T follicular helper cell (primary cell): Measurements from ENCODE around the gene APBA1.

ENCODE experiments used
- DNase-seq: peaks from one replicate; pipeline ENCODE4 v3.0.0-alpha.2; 2020; ENCODE audit warnings: low read depth

The APBA1 gene

DNA sequence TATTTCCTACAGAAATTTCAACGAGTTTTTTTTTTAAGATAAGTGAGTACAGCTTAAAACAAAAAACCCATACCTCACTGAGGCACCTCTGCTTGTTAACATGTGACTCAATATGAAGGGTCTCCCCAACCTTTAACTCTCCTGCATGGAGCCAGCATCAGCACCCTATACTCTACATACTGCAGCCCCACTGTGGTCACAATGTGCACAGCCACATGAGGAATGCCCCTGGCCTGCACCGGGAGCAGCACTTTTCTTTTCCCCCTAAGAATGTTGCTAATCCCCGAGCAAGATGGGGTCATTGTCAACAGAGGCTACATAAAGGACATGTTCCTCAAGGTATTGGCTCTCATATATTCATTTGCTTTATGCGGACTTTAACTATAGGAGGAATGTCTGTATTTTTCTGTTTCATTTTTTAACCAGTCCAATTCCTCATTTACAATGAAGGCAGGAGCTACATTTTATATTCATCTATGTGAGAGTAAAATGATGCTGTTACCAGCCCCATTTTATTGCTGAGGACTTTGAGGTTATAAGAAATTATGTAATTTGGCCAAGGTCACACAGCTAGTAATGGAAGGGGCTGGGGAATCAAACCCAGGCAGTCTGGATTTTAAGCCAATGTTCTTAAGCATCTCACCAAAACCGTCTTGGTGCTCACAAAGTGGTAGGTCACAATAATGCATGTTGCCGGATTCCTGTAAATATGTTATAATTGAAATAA lies 93.0 kb downstream of the APBA1 start:
- no peak for DNase-seq

DNA sequence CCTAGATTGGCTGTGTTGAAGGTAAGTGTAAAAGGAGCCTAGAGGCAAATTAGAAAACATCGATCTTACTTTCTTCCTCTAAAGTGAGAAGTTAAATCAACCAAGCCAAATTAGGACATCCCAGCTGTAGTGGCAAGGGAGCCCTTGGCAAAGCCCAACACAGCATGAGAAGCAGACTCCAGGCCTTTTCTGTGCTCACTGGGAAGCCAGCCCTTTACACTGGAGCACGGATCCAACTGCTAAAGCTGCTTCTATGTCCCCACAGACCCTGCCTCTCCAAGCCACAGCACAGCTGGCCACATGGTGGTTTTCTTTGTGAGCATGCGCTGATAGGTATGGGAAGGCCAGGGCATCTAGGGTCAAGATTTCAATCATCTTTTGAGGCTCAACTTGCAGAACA lies 94.1 kb downstream of the APBA1 start:
- DNase-seq, result no peak

DNA sequence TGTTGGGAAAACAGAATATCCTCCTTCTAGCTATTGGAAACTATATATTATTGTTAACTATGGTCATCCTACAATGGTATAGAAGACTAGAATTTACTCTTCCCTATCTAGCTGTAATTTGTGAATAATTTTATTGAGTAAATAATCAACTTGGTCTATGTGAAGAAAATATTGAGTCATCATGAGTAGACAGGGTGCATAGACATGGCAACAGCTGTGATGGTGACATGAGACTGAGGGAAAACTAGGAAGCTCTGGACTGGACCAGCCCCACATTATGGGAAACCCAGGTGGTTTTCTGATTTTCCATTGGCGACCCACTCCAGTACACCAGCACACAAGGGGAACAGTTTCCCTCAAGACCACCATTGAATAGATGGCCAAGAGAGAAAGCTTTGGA lies 95.0 kb downstream of the APBA1 start:
- DNase-seq, result no peak

DNA sequence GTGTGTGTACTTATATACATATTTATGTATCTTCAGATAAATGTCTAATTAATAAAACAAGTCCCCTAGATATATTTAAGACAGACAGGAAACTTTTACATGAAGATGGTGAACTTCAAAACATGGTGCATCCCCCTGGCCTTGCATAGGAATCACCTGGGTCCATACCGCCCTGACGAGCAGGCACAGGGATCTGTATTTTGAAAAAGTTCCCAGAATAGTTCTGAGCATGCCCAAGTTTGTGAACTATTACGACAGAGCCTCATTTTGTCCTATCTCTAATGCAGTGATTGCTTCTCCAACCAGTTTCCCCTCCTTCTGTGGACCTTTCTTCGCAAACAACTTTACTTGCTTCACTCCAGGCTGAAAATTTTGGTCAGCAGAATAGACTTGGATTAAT lies 98.1 kb downstream of the APBA1 start:
- no peak for DNase-seq

DNA sequence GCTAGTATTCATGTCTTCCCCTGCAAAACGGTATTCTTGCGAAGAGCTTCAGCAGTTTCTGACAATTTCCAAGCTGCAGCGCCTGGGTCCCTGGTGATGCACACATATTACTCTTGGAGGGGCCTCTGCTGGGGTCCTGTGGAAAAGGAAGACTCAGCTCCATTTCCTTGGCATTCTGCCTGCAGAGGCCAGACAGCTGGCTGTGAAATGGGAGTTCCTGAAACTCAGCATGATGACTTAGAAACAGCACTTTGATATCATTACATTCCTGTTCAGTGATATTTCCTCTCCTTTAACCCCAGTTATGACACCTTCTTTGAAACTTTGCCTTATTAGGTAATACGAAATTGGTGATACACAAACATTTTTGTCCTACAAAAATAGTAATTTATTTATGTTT lies 98.5 kb downstream of the APBA1 start:
- DNase-seq, result no peak

DNA sequence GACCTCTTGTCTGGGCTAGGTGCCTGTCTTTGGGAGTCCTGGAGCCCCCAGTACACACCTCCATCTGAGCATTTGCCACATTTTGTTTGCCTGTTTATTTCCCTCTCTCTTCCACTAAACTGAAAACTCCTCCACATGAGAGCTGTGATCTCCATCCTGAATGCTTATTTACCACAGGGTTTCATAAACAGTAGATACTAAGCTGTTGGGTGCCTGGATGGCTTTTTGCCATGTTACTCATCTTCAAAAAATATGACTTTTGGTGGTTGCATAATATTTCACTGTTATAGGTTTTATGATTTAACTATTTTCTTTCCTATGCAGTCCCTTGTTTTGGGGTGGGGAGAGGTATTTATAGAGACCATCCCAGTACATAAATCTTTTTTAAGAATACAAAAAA lies 99.6 kb downstream of the APBA1 start:
- DNase-seq, result no peak

DNA sequence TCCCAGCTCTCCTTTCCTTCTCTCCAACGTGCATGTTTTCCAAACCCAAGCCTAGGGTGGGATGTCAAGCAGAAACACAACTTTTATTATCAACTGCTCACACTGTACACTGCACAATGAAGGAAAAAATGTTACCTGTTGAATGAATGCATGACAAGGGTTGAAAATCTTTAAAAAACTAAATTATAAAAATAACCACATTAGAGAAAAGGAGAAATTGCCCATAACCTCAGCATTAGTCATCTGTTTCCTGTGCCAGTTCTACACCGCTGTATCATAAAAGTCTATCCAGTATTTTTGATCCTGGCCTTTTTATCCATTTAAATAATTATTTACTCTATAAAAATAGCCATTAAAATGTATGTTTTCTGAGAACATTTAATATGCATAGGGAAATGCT lies 101.1 kb downstream of the APBA1 start:
- DNase-seq, result no peak

DNA sequence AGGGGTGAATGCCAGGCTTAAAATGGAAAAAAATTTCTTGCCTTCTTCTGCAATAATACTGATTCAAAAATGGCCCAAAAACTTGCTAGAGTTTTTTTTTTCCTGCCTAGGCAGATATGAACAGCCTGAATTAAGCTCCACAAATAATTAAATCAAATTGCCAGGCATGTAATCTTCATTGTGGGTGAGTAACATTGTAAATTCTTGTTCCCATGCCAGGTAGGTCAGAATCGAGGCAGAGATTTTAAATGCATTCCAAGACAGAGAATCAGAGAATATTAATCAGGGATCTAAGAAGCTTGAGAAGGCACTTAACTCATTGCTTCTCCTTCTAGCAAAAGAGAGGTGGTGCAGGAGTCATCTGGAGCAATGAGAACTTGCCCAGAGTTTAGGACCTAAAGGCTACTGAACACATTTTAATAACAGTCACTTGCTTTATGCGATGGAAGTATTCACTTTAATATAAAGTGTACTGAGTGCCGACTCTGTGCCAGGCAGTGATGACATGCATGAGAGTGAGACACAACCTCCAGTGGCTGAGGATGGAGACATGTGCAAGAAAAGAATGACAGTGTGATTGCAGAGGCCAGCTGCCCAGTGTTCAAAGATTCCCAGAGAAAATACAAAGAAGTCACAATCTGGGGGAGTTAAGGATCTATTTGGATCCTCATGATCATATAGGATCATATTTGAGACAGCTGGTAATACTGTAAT lies 102.3 kb downstream of the APBA1 start:
- no peak for DNase-seq

DNA sequence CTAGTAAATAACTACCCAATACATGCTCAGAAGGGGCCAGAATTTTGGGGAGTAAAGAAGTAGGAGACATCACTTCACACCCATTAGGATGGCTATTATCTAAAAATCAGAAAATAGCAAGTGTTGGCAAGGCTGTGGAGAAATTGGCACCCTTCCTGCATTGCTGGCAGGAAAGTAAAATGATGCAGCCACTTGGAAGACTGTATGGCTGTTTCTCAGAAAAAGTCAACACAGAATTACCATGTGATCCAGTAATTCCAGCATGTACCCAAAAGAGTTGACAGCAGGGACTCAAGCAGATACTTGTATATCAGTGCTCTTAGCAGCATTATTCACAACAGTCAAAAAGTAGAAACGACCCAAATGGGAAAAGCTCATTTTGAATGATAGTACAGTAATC lies 107.6 kb downstream of the APBA1 start:
- no peak for DNase-seq

DNA sequence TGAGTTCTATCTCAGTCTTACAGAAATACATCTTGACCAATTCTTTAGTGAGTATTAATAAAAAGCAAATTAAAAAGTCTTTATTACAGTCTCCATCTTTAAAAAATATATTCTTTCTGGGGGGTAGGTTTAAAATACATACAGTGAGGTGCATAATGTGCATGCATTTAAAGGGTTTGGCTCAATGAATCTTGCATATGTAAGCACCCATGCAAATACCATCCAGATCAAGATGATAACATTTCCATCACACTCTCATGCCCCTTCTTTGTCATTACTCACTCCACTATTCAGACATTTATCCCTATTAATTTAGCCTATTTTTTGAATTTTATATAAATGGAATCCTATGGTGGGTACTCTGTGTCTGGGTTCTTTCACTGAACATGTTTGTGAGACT lies 113.0 kb downstream of the APBA1 start:
- no peak for DNase-seq

DNA sequence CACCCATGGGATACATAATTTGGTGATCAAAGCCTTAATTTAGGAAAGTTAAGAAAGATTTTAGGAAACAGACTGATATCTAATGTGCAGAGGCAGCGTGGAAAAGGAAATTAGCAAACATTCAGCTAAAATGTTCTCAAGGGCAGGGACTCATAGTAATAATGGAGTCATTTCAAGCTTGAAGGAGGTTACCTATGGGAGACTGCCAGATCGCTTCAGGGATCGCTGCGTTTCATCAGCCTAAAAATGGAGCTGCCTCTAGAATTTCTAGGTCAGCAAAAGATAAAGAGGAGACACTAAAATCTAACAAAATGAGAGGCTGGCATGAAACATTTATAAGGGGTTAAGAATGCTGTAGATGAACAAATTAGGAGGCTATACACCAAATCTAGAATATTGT lies 115.5 kb downstream of the APBA1 start:
- DNase-seq, result no peak

DNA sequence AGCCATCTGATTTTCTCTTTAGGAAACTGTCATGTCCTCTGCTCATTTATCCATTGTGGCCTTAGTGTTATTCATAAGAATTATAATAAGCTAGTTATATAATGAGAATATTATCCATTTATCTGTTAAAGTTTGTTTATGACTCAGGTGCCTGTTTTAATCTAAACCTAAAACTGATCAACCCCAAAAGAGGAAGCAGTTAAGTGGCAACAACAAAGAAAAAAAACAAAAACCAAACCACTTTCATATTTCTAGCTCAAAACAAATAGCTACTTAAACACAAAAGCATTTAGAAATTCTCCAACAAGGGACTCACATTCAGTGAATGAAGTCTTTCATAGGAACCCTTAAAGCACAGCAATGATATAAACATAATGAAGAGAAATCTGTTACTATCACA lies 116.4 kb downstream of the APBA1 start:
- no peak for DNase-seq

DNA sequence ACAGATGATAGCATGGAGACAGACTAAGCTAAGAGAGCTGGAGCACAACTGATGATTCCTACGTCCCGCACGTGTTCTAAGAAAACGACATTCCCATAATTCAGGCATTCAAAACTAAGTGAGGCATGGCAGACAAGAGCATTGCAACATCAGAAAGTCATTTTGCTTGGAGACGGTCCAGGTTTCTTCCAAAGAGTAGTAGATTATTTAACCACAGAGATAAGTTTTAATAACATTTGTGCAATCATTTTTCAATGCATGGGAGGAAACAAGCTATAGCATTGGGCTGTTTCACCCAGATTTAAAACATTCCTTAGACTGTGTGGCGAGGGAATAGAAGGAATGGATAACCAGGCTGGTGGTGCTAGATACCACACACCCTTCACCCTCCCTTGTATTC lies 117.2 kb downstream of the APBA1 start:
- no peak for DNase-seq

DNA sequence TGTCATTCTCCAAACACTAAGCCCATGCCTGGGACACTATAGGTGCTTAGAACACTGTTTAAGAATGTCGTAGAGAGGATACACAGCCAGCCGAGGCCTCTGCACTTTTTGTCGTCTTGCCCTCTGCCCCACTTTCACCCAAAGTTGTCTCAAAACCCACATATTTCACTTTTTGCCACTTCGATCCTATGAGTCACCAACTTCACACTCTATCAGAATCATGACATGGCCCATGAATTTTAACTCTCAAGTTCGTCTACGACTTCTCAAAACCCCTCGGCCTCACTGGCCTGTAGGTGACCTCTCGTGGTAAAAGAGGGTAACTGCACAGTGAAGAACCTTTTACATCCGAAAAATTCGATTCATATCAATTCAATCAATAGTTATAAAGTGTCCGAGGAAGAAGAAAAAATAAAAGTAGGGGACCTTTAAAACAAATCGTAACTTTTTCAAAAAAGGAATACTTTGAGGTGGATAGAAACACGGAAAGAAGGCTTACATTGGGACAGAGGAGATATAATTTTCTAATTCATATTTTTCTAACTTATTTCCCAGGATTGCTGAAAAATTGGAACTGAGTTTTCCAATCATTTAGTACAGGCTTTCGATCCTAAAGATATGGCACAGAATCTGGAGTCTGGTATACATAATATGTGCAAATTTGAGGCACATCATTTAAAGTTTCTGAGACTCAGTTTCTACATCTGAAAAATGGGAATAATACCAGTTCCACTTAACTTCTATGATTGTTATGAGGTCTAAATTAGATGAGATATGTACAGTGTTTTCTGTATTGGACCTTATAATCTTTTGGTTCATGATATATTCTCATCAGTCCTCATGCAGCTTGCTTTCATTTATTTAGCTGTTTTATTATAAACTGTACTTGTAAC lies 122.6 kb downstream of the APBA1 start:
- peak; percentile 3 for DNase-seq

DNA sequence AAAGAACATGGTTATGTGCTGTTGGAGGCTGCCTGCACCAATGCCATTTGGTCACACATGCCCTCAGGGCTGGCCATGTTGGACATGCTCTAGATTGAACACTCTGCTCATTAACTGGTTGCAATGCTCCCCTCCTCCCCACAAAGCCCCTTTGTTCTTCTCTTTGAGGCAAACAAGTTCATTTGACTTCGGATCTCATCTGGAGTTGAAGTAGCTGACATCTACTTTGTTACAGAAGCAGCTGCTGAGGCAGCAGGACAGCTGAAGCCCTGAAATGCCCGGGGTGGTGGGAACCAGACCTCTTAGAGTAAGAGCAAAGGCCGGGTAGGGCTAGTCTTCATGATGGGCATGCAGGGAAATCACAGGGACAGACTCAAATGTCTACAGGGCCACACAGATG lies 123.5 kb downstream of the APBA1 start:
- DNase-seq, result no peak

DNA sequence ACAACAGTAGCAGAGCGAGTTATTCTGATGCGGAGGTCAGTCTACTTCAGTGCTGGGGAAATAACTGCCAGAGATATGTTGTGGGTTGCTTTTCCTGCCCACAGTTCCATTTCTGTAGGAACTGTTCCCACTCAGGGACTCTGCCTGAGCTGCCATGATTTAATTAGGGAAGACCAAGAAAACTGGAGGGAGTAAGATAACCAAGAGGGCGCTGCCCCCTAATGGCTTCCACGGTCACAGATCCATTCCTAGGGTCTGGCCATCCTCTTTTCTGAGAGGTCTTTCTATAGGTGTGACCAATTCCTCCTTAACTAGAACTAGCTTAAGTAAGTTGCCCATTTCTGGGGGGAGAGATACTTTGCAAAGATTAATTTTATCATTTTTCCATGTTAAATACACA lies 125.9 kb downstream of the APBA1 start:
- DNase-seq, result no peak

DNA sequence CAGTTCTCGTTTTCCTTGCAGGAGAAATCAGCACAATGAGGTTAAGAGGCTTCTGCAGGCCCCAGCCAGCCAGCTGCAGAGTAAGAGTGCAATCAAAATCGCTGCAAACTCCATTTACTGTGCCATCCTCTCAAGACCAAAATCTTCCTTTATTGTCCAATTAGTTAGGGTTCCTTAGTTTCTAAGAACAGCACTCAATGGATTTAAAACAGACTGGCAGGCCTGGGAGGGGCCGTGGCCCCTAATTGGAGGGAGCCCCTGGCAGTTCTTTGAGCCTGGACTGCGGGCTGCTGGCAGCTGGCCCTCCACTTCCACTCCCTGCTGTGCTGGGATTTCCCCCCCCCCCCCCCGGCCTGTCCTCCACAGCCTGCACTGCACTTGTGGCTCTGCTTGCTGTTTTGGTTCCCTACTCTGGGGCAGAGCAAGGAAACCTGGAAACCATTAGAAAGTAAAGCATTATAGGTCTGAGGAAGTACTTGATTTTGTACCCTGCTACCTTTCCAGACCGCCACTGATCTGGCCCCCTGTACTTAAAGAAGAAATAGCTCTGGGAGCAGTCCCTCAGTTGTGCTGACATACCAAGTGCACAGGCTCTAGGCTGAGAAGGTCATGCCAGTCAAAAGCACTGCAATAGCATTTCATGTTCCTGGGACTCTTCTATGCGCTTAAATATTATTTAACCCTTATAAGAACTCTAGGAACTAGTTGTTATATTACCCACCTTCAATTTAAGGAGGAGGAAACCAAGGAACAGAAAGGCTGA lies 129.0 kb downstream of the APBA1 start:
- no peak for DNase-seq

DNA sequence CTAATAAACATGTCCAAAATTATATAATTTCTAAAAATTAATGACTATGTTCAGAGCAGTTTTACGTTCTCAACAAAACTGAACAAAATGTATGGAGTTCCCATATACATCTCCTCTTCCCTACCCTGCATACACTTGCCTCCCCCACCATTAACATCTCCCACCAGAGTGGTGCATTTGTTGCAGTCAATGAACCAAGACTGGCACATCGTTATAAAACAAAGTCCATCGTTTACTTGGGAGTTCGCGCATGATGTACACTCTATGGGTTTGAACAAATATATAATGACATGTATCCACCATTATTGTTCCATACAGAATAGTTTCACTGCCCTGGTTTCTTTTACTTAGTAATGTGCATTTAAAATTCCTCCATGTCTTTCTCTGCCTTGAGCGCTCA lies 130.1 kb downstream of the APBA1 start:
- no peak for DNase-seq

DNA sequence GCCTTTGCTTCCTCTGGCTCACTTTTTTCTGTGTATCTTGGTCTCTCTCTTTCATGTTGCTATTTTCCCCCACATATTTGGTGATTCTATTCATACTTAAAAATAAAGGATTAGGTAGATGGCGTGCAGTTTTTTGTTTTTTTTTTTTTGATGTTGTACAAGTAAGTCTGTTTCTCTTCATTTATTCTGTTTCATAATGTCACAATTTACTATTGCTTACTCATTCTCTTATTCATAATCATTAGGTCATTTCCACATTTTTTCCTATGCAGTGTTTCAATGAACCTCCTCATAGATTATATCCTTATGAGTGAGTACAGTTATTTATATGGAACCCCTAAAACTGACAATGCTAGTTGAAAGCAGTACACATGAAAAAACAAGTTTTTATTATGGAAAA lies 136.3 kb downstream of the APBA1 start:
- DNase-seq, result no peak

DNA sequence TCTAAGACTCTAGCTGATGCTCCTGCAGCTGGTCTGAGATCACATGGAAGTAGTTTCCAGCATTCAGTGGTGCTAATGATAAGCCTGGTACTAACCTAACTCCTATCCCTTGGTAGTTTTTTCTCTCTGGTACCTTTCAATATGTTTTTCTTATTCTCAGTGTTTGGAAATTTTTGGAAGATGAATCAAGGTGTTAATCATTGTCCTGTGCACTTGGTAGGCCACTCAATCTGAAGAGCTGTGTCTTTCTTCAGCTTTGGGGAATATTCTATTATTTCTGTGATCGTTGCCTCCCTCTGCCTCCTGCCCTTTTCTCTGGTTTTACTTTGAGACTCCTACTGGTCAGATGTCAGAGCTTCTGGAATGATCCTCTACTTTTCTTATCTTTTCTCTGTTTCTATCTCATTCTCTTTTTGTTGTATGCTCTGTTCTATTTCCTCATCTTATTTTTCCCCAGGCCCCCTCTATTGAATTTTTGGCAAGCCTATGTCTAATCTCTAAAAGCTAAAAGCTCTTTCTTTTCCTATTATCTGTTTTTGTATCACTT lies 136.8 kb downstream of the APBA1 start:
- no peak for DNase-seq

DNA sequence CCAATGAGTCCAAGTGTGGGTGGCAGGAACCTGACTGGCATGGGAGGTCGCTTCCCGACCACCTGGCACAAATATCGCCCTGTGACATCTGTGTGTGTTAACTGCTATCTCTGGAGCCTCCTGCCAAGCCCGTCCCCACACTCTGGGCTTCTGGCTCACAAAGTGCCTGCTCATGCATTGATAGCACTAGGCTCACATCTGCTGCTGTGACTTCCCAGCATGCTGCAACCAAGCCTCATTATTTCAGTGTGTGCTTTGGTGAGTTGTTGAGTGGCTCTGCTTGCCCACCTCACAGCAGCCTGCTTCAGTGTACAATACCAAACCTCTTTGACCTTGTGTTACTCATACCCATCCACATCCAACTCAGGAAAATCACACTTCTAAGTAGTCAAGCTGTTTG lies 139.8 kb downstream of the APBA1 start:
- DNase-seq, result no peak

DNA sequence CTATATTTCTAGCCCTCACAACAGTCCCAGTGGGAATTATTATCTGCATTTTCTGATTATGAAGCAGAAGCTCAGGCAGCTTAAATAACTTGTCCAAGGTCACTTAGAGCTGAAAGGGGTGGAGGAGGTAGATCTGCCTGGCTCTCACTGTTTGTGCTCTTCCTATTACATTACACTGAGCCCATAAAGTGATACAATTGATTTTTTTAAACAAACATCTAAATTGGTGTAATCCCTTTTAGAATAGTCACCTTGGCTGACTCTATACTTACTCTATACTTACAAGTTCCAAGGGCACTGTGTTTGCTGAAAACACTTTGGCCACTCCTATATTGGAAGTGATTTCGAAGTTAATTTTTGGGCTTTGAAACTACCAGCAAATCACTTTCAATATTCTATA lies 144.7 kb downstream of the APBA1 start:
- DNase-seq, result no peak
